Activated T-helper 2 cell treated with anti-CD3 and anti-CD28 coated beads, Interferon-gamma antibody, Interleukin-2, Interleukin-4, amounts not matched to agents 10 μg/mL and 5 μg/mL and 100 μg/mL, durations not matched to agents 14 hours and 24 hours and 36 hours (primary cell): ENCODE measurements around the gene PMAIP1. TPM values are rescaled to one million over a fixed set of nuclear protein-coding genes. Genes with fewer than 3 reads are reported as not detected.

Source experiments
- DNase-seq: peaks from one replicate; pipeline ENCODE4 v3.0.0; 2021; ENCODE audit warnings: low spot score
- H3K27ac Mint-ChIP-seq: one replicate; pipeline ENCODE4 v1.8.0; 2021; ENCODE audit warnings: mixed read lengths
- H3K27me3 Mint-ChIP-seq: one replicate; pipeline ENCODE4 v1.8.0; 2021; ENCODE audit warnings: low read depth, mixed read lengths
- H3K36me3 Mint-ChIP-seq: one replicate; pipeline ENCODE4 v1.8.0; 2021; ENCODE audit warnings: low read depth, mixed read lengths
- H3K4me1 Mint-ChIP-seq: one replicate; pipeline ENCODE4 v1.8.0; 2021; ENCODE audit warnings: low read depth, mixed read lengths
- H3K4me3 Mint-ChIP-seq: one replicate; pipeline ENCODE4 v1.8.0; 2021; ENCODE audit warnings: low read depth, mild to moderate bottlenecking, moderate library complexity, mixed read lengths
- H3K9me3 Mint-ChIP-seq: one replicate; pipeline ENCODE4 v1.8.0; 2021; ENCODE audit warnings: mixed read lengths
- intact Hi-C: fragments of 100-400 bp; cut with micrococcal nuclease; formaldehyde crosslinking; loops from one replicate; pipeline ENCODE4 v1.15.1; 2023
- total RNA-seq: library from RNA; stranded (reverse); gene quantifications from 2 replicates; pipeline ENCODE4 v1.2.3, GENCODE V29; 2022

Gene PMAIP1
- total RNA-seq, 1 donor from 2014 or later, result 41.8 TPM

DNA sequence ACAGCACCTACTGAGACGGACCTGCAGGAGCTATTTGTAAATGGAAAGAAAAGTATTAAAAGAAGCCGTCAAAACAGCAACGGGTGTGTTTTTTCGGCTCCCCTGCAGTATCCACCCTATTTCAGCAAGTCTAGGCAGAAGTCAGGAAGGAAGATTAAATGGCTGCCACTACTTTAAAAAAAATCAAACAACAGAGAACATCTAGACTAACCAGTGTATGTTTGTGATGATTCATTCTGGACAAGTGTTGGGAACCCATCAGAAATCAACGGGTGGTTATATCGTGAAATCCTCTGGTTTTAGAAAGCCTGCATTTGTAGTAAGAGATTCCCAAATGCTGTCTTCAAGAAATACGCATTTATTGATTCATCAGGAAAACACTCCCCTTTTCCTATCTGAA is 9.0 kb downstream of the PMAIP1 start:
- H3K9me3 Mint-ChIP-seq, result peaks cover 4% of the 10 kb centered on the region
- H3K27ac Mint-ChIP-seq, result no peak overlapping the region
- intact Hi-C loops, result loop anchor here (10.0 kb wide), 1 partner anchor 1304 kb away; no protein-coding TSS in a partner anchor

DNA sequence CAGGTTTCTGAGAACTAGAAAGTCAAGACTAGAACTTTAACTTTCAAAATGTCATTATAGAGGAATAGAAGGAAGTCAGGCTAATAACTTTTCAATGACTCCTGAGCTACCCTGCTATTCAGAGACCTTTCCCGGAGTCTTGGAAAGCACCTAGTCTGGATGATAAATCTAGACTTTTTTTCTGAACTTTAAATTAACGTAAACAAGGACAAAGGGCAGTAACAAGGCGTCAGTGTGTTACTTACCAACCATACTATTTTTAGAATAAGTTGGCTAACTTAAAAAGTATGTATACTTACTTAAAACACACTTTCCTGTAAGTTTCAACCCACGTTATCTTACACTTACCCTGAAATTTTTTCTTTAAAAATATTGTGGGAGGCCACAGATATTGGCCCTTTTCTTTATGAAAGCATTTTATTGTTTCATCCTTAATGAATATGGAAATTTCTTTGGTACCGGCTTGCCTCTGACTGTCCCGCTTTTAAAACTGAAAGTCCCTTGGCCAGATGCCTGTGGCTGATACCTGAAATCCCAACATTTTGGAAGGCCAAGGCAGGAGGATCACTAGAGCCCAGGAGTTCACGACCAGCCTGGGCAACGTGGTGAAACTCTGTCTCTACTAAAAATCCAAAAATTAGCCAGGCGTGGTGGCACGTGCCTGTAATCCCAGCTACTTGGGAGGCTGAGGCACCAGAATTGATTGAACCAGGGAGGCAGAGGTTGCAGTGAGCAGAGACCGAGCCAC is 9.7 kb downstream of the PMAIP1 start:
- Mint-ChIP-seq H3K4me3 (no peak overlapping the region), H3K36me3 (peaks cover 9% of the 10 kb centered on the region), H3K9me3 (peaks cover 4% of the 10 kb centered on the region), H3K27me3 (no peaks in the 10 kb centered on the region), H3K27ac (no peak overlapping the region), H3K4me1 (peaks cover 52% of the 10 kb centered on the region)
- DNase-seq, result no peak
- intact Hi-C loops, result loop anchor here (10.0 kb wide), 1 partner anchor 1305 kb away; no protein-coding TSS in a partner anchor

More for the DNA sequence above, 9.0 kb downstream of the PMAIP1 start:
- Mint-ChIP-seq H3K27me3 (no peaks in the 10 kb centered on the region), H3K36me3 (peaks cover 15% of the 10 kb centered on the region), H3K4me1 (peaks cover 53% of the 10 kb centered on the region), H3K4me3 (no peak overlapping the region)
- DNase-seq, result no peak

DNA sequence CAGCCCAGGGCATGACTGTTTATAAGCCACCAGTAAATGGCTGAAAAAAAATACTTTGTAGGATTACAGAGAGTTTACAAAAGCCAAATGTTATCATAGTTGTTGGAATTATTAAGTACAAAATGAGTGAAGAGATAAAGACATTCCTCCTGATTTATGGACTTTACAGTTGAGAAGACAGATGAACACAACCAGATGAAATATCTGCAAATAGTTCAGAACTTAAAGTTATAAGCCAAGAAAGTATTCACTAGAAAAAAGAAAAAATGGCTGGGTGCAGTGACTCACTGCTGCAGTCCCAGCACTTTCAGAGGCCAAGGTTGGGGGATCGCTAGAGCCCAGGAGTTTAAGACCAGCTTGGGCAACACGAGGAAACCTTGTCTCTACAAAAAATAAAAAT is 11.2 kb downstream of the PMAIP1 start:
- no peak overlapping the region for H3K27ac Mint-ChIP-seq
- no peak overlapping the region for H3K4me3 Mint-ChIP-seq
- peaks cover 3% of the 10 kb centered on the region for H3K36me3 Mint-ChIP-seq
- DNase-seq, result no peak
- peaks cover 4% of the 10 kb centered on the region for H3K9me3 Mint-ChIP-seq
- intact Hi-C loops, result no loop called here
- no peaks in the 10 kb centered on the region for H3K27me3 Mint-ChIP-seq
- H3K4me1 Mint-ChIP-seq, result peaks cover 40% of the 10 kb centered on the region

DNA sequence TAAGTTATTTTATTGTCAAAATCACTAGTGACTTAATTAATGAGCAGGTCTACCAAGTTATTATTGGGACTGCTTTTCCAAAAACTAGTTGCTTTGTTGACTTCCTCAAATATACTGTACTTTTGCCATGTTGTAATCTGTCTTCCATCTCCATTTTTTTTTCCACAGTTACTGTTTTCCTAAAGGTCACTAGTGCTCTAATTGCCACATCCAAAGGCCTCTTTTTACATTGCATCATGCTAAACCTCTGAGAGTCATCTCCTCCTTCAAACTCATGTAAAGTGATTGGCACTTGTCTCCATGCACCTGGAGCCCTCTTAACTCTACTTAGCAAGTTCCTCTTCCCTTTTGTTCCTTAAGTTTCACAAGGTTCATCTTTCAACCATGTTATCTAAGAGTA is 11.8 kb downstream of the PMAIP1 start:
- no peak overlapping the region for H3K4me3 Mint-ChIP-seq
- no peak overlapping the region for H3K27ac Mint-ChIP-seq
- H3K27me3 Mint-ChIP-seq, result no peaks in the 10 kb centered on the region
- peaks cover 35% of the 10 kb centered on the region for H3K4me1 Mint-ChIP-seq
- DNase-seq, result no peak
- peaks cover 3% of the 10 kb centered on the region for H3K36me3 Mint-ChIP-seq
- peaks cover 4% of the 10 kb centered on the region for H3K9me3 Mint-ChIP-seq
- intact Hi-C loops, result no loop called here

DNA sequence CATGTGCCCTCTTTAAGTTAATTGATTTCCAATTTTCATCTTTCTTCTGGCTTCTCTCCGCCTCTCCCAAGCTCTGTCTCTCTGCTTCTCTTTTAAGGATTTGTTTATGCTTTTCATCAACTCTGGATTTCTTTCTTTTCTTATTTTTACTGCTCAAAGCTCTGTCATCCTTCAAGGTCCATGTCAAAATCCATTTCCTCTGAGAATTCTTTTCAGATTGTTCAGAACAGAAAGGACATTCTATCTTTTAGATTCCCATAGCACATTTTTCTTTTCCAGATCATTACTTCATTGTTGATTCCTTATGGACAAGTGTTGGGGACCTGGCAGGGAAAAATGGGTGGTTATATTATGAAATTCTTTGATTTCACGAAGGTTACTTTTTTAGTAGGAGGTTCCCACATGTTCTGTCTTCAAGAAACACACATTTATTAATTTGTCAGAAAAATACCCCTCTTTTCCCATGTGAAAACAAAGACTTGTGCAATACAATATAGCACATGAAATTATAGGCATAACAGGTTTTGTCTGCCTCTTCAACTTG is 12.3 kb downstream of the PMAIP1 start:
- no peak for DNase-seq
- peaks cover 3% of the 10 kb centered on the region for H3K36me3 Mint-ChIP-seq
- peaks cover 33% of the 10 kb centered on the region for H3K4me1 Mint-ChIP-seq
- no peaks in the 10 kb centered on the region for H3K27me3 Mint-ChIP-seq
- intact Hi-C loops, result no loop called here
- no peak overlapping the region for H3K27ac Mint-ChIP-seq
- peaks cover 4% of the 10 kb centered on the region for H3K9me3 Mint-ChIP-seq
- no peak overlapping the region for H3K4me3 Mint-ChIP-seq

DNA sequence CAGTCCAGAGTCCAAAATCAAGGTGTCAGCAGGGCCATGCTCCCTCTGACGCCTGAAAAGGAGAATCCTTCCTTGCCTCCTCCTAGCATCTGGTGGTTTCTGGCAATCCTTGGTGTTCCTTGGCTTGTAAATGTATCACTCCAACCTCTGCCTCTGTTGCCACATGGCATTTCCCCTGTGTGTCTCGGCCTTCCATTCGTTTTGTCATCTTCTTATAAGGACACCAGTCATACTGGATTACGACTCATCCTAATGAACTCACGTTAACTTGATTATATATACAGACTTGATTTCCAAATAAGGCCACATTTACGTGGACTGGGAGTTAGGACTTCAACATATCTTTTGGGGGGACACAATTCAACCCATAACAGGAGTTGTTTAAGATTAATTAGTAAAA is 15.8 kb downstream of the PMAIP1 start:
- Mint-ChIP-seq H3K36me3 (peaks cover 3% of the 10 kb centered on the region), H3K27me3 (no peaks in the 10 kb centered on the region), H3K27ac (no peak overlapping the region), H3K9me3 (peaks cover 4% of the 10 kb centered on the region), H3K4me1 (peaks cover 31% of the 10 kb centered on the region), H3K4me3 (no peak overlapping the region)
- intact Hi-C loops, result no loop called here
- DNase-seq, result no peak

DNA sequence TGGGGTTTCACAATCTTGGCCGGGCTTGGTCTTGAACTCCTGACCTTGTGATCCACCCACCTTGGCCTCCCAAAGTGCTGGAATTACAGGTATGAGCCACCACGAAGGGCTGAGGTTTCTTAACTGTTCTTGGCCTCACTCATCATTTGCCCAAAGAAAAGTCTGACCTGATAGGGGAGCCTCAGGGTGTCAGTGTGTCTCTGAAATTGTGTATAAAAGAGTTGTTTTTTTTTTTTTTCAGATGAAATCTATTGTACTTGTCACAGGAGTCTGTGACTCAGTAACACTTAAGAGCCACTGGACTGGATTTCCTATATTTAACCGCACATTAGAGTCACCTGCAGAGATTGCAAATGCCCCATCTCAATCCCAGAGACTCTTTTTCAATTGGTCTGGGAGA is 16.9 kb downstream of the PMAIP1 start:
- H3K36me3 Mint-ChIP-seq, result peaks cover 3% of the 10 kb centered on the region
- no peaks in the 10 kb centered on the region for H3K27me3 Mint-ChIP-seq
- no peak overlapping the region for H3K4me3 Mint-ChIP-seq
- H3K27ac Mint-ChIP-seq, result no peak overlapping the region
- intact Hi-C loops, result no loop called here
- peaks cover 4% of the 10 kb centered on the region for H3K9me3 Mint-ChIP-seq
- no peak for DNase-seq
- peaks cover 30% of the 10 kb centered on the region for H3K4me1 Mint-ChIP-seq

DNA sequence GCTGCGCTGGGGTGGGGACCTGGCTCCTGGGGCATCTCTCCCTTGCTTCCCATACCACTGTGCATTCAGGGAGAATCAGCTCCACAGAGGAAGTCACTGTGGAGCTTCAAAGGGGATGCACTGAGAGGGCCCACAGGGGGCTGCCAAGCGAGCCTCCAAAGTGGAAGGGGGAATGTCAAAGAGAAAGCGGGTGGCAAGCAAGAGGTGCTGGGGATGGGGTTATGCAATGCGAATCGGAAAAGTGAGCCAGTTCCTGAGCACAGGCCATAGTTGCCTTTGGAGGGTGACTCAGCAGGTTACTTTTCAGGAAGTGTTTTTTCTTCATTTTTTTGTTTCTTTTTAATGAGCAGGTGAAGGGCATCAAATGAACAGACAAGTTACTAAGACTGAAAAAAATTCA is 17.6 kb downstream of the PMAIP1 start:
- no peak overlapping the region for H3K27ac Mint-ChIP-seq
- H3K4me1 Mint-ChIP-seq, result peaks cover 30% of the 10 kb centered on the region
- H3K27me3 Mint-ChIP-seq, result no peaks in the 10 kb centered on the region
- no peak for DNase-seq
- H3K9me3 Mint-ChIP-seq, result peaks cover 2% of the 10 kb centered on the region
- H3K4me3 Mint-ChIP-seq, result no peak overlapping the region
- peaks cover 2% of the 10 kb centered on the region for H3K36me3 Mint-ChIP-seq
- intact Hi-C loops, result no loop called here

DNA sequence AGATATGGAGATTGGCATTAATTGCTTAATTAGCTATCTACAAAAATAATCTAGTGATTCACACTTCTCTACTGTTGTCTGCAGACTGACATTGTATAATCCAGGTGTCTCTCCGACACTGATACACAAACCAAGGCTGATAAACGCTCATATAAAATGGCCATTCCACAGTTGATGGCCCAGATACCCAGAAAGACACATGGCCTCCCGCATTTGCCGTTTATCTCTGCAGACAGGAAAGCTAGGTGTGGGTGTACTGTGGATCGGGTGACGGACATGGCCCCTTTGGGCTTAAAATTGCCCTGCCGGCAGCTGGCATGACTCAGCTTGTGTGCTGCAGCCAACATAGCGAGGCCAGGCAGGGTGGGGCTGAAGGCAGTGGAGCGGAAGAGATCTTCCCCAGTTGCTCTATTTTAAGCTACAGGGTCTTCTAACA is 18.5 kb downstream of the PMAIP1 start:
- no peak for DNase-seq
- Mint-ChIP-seq H3K4me1 (peaks cover 35% of the 10 kb centered on the region), H3K36me3 (no peaks in the 10 kb centered on the region), H3K9me3 (no peaks in the 10 kb centered on the region), H3K4me3 (no peak overlapping the region), H3K27ac (peak overlapping the region; percentile 35), H3K27me3 (no peaks in the 10 kb centered on the region)
- intact Hi-C loops, result loop anchor here (1.0 kb wide), 1 partner anchor 9 kb away; no protein-coding TSS in a partner anchor

DNA sequence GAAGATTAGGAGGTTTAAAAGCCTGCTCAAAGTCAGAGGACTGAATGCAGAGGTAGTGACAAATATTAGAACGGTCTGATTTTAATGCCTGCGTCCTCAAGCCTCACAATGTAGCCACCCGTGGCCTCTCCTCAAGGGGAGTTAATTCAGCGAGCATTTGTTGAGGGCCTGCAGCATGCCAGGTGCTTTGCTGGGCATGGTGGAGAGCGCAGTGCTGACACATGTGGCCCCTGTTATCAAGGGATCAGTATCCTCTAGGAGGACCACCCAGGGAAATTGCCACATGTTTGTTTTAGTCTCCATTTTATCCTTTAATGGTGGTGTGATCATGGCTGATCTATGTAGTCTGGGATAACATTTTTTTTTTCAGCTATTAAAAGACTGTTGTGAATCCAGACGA is 19.2 kb downstream of the PMAIP1 start:
- H3K27ac Mint-ChIP-seq, result no peak overlapping the region
- intact Hi-C loops, result loop anchor here (1.0 kb wide), 1 partner anchor 8 kb away; no protein-coding TSS in a partner anchor
- no peak overlapping the region for H3K4me3 Mint-ChIP-seq
- peaks cover 42% of the 10 kb centered on the region for H3K4me1 Mint-ChIP-seq
- no peaks in the 10 kb centered on the region for H3K27me3 Mint-ChIP-seq
- H3K9me3 Mint-ChIP-seq, result no peaks in the 10 kb centered on the region
- no peaks in the 10 kb centered on the region for H3K36me3 Mint-ChIP-seq
- DNase-seq, result no peak

DNA sequence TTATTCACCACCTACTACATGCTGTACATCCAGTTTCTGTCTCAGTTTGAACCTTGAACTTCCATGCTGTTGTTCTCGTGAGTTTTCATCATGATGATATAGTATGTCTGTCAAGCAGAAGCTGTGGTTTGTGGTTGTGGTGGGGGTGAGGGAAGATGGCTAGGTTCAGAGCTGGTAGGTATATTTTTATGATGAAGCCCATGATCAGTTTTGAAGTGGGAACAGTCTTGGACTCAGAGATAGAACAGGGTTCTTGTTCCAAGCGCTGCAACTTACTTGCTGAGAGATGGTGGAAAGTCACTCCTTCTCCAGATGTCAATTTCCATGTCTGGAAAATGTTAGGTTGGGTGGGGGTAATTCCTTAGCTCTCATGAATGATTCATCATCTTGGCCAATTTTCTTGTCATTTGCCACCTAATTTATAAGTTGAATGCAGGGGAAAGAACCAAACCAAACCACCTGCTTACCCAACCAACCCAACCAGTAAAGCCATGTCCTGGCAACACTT is 21.6 kb downstream of the PMAIP1 start:
- no peak overlapping the region for H3K4me3 Mint-ChIP-seq
- DNase-seq, result peak; percentile 55
- peaks cover 55% of the 10 kb centered on the region for H3K4me1 Mint-ChIP-seq
- no peaks in the 10 kb centered on the region for H3K9me3 Mint-ChIP-seq
- H3K36me3 Mint-ChIP-seq, result no peaks in the 10 kb centered on the region
- H3K27me3 Mint-ChIP-seq, result no peaks in the 10 kb centered on the region
- intact Hi-C loops, result loop anchor here (1.0 to 5.0 kb wide), 2 partner anchors 17 to 34 kb away; no protein-coding TSS in a partner anchor
- peak overlapping the region; percentile 88 for H3K27ac Mint-ChIP-seq

DNA sequence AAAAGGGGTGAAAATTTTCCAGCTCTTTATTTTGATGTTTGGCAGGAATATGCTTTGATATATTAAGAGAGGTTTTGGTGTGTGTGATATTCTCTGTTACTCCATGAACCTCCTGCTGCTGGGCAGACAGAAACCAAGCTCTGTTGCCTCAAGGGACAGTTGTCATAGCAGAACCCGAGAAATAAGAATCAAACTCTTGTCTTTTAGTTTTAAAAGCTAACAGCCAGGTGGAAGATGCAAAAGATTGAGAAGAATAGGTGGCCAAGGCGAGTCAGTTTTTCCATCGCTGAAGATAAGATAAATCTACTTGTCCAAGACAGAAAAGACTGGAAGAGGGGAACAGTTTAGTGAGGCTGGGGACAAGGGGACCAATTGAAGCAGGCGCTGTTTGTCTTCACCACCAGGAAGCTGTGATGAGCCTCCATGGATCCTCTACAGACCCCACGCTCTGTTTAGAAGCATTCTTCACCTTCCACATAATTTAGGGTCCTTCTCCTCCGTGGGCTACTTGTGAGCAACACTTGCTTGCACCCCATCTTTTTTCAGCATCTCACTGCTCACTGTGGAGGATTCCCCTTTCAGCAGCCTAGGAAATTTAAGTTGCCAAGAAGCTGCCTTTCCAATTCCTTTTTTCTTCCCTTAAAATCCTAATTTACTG is 23.9 kb downstream of the PMAIP1 start:
- Mint-ChIP-seq H3K4me1 (peaks cover 58% of the 10 kb centered on the region), H3K9me3 (no peaks in the 10 kb centered on the region), H3K27me3 (no peaks in the 10 kb centered on the region), H3K36me3 (no peaks in the 10 kb centered on the region), H3K4me3 (no peak overlapping the region), H3K27ac (peak overlapping the region; percentile 59)
- DNase-seq, result no peak
- intact Hi-C loops, result loop anchor here (5.0 kb wide), 1 partner anchor 36 kb away; no protein-coding TSS in a partner anchor

DNA sequence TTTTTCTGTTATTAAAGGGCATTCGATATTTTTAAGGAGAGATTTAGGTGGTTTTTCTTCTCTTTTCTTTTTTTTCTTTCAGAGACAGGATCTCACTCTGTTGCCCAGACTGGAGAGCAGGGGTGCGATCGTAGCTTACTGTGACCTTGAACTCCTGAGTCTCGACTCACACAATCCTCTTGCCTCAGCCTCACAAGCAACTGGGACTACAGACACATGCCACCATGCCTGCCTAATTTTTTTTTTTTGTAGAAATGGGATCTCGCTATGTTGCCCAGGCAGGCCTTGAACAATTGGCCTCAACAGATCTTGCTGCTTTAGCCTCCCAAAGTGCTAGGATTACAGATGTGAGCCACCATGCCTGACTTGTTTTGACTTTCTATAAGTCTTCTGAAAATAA is 26.3 kb downstream of the PMAIP1 start:
- Mint-ChIP-seq H3K4me3 (no peak overlapping the region), H3K27me3 (no peaks in the 10 kb centered on the region), H3K27ac (peak overlapping the region; percentile 87), H3K4me1 (peaks cover 60% of the 10 kb centered on the region), H3K36me3 (no peaks in the 10 kb centered on the region), H3K9me3 (no peaks in the 10 kb centered on the region)
- DNase-seq, result no peak
- intact Hi-C loops, result no loop called here
